HEK293T (cell line): ENCODE data around the gene HLCS.

Experiments used
- ARNT ChIP-seq: fragments of 450-650 bp; IDR thresholded peaks from 2 replicates; pipeline ENCODE4 v1.6.1; 2017; ENCODE audit warnings: mild to moderate bottlenecking
- FOXM1 ChIP-seq: fragments of 450-650 bp; IDR thresholded peaks from 2 replicates; pipeline ENCODE4 v1.6.1; 2017; ENCODE audit warnings: mild to moderate bottlenecking, borderline replicate concordance
- HDGF ChIP-seq: fragments of 450-650 bp; IDR thresholded peaks from 2 replicates; pipeline ENCODE4 v1.6.1; 2017; ENCODE audit warnings: antibody characterized with exemption, borderline replicate concordance
- LEF1 ChIP-seq: fragments of 450-650 bp; IDR thresholded peaks from 2 replicates; pipeline ENCODE4 v1.6.1; 2017; ENCODE audit warnings: mild to moderate bottlenecking, borderline replicate concordance
- PKNOX1 ChIP-seq: fragments of 450-650 bp; IDR thresholded peaks from 2 replicates; pipeline ENCODE4 v1.6.1; 2016
- SP1 ChIP-seq: fragments of 450-650 bp; IDR thresholded peaks from 2 replicates; pipeline ENCODE4 v1.6.1; 2017
- SUZ12 ChIP-seq: fragments of 450-650 bp; IDR thresholded peaks from 2 replicates; pipeline ENCODE4 v1.6.1; 2016; ENCODE audit warnings: mild to moderate bottlenecking
- TARDBP ChIP-seq: fragments of 450-650 bp; IDR thresholded peaks from 2 replicates; pipeline ENCODE4 v1.6.1; 2016

- TF ChIP-seq PKNOX1: no peak
- no peak for TF ChIP-seq FOXM1
- TF ChIP-seq SUZ12: no peak
- TF ChIP-seq ARNT: no peak
- no peak for TF ChIP-seq LEF1
- TF ChIP-seq SP1: no peak
- no peak for TF ChIP-seq HDGF
- TF ChIP-seq TARDBP: no peak
Measured at GRCh38 chr21:36830100-36830499, 136.4 kb downstream of the HLCS start.
